Adipose tissue (tissue), 3 donors: ENCODE results near the gene PTPRZ1. TPM values are rescaled to one million over a fixed set of nuclear protein-coding genes. Genes with fewer than 3 reads are reported as not detected.

ENCODE experiments used
- H3K27ac ChIP-seq: one replicate; pipeline ENCODE4 v1.5.1; 2013; ENCODE audit warnings: low read depth, low read length
- WGBS, 3 donors: extraction: QIAGEN DNeasy Blood & Tissue Kit; methylation state at CpG; one replicate each; pipeline ENCODE4 v1.1.7; 2013; 5-methylcytosine and 5-hydroxymethylcytosine counted together
- polyA plus RNA-seq, 3 donors: library from polyadenylated mRNA; stranded (reverse); fragments of 200-250 nt; gene quantifications; one replicate each; pipeline ENCODE4 v1.2.3, GENCODE V29; 2013
- donor health status: healthy with polysubstance abuse.
- donor health status: Bipolar disorder and iron deficiency.
- donor health status: healthy.

PTPRZ1 gene
- polyA plus RNA-seq, 3 donors, result 0.76 to 1.6 (median 1.1) TPM

- no peak overlapping the region for H3K27ac ChIP-seq
These were observed 65.6 kb downstream of the PTPRZ1 start for GRCh38 chr7:121938429-121938996.

GRCh38 chr7:121940918-121941317, 68.0 kb downstream of the PTPRZ1 start:
- WGBS, 3 donors, result 30 to 57% (median 44%) methylated on average over 3 of the region's 3 CpGs

More at GRCh38 chr7:121938429-121938996, 65.6 kb downstream of the PTPRZ1 start:
- WGBS, 3 donors, result 8 to 30% (median 13%) methylated on average over 4 of the region's 4 CpGs

GRCh38 chr7:121941830-121942229, 68.9 kb downstream of the PTPRZ1 start:
- 19 to 45% (median 36%) methylated on average over 2 of the region's 2 CpGs for WGBS, 3 donors
- no peak overlapping the region for H3K27ac ChIP-seq

More at GRCh38 chr7:121940918-121941317, 68.0 kb downstream of the PTPRZ1 start:
- H3K27ac ChIP-seq, result no peak overlapping the region

- H3K27ac ChIP-seq, result no peak overlapping the region
These were observed 72.1 kb downstream of the PTPRZ1 start for GRCh38 chr7:121945066-121945465.

- no peak overlapping the region for H3K27ac ChIP-seq
- 65 to 75% (median 69%) methylated on average over 1 of the region's 1 CpG for WGBS, 3 donors
These were observed 72.7 kb downstream of the PTPRZ1 start for GRCh38 chr7:121945480-121946236.

- no peak overlapping the region for H3K27ac ChIP-seq
These were observed 80.2 kb downstream of the PTPRZ1 start for GRCh38 chr7:121953164-121953563.

- 63 to 86% (median 74%) methylated on average over 5 of the region's 5 CpGs for WGBS, 3 donors
These were observed 80.6 kb downstream of the PTPRZ1 start for GRCh38 chr7:121953601-121954000.

GRCh38 chr7:121954803-121955202, 81.8 kb downstream of the PTPRZ1 start:
- WGBS, 3 donors, result 89 to 100% (median 92%) methylated on average over 1 of the region's 1 CpG
- H3K27ac ChIP-seq, result no peak overlapping the region

More at GRCh38 chr7:121953601-121954000, 80.6 kb downstream of the PTPRZ1 start:
- no peak overlapping the region for H3K27ac ChIP-seq

GRCh38 chr7:121957626-121958025, 84.7 kb downstream of the PTPRZ1 start:
- 41 to 74% (median 44%) methylated on average over 1 of the region's 1 CpG for WGBS, 3 donors
- H3K27ac ChIP-seq, result no peak overlapping the region

GRCh38 chr7:121960678-121961077, 87.7 kb downstream of the PTPRZ1 start:
- WGBS, 3 donors, result 59 to 68% (median 67%) methylated on average over 4 of the region's 4 CpGs
- H3K27ac ChIP-seq, result no peak overlapping the region

- no peak overlapping the region for H3K27ac ChIP-seq
- 85 to 88% (median 85%) methylated on average over 5 of the region's 5 CpGs for WGBS, 3 donors
These were observed 88.3 kb downstream of the PTPRZ1 start for GRCh38 chr7:121961089-121961867.

- 70 to 78% (median 71%) methylated on average over 2 of the region's 2 CpGs for WGBS, 3 donors
- no peak overlapping the region for H3K27ac ChIP-seq
These were observed 93.4 kb downstream of the PTPRZ1 start for GRCh38 chr7:121966276-121966934.

- 78 to 87% (median 81%) methylated on average over 4 of the region's 4 CpGs for WGBS, 3 donors
These were observed 94.0 kb downstream of the PTPRZ1 start for GRCh38 chr7:121966935-121967332.

GRCh38 chr7:121985476-121986030, 112.6 kb downstream of the PTPRZ1 start:
- 74 to 91% (median 83%) methylated on average over 1 of the region's 1 CpG for WGBS, 3 donors
- no peak overlapping the region for H3K27ac ChIP-seq

More at GRCh38 chr7:121966935-121967332, 94.0 kb downstream of the PTPRZ1 start:
- no peak overlapping the region for H3K27ac ChIP-seq

- 88 to 92% (median 90%) methylated on average over 4 of the region's 4 CpGs for WGBS, 3 donors
- H3K27ac ChIP-seq, result no peak overlapping the region
These were observed 119.1 kb downstream of the PTPRZ1 start for GRCh38 chr7:121992068-121992467.

- H3K27ac ChIP-seq, result no peak overlapping the region
- WGBS, 3 donors, result 5 to 17% (median 15%) methylated on average over 5 of the region's 5 CpGs
These were observed 121.9 kb downstream of the PTPRZ1 start for GRCh38 chr7:121994625-121995410.

GRCh38 chr7:122006687-122007086, 133.7 kb downstream of the PTPRZ1 start:
- 16 to 26% (median 20%) methylated on average over 2 of the region's 2 CpGs for WGBS, 3 donors
- H3K27ac ChIP-seq, result no peak overlapping the region

GRCh38 chr7:122010116-122010515, 137.2 kb downstream of the PTPRZ1 start:
- 93 to 97% (median 96%) methylated on average over 7 of the region's 7 CpGs for WGBS, 3 donors
- no peak overlapping the region for H3K27ac ChIP-seq
